ENCODE results near the gene CTRL. TPM values are rescaled to one million over a fixed set of nuclear protein-coding genes. Genes with fewer than 3 reads are reported as not detected.

The CTRL gene
- total RNA-seq, 2 donors from 2014 or later, result 0.54 to 2.5 TPM

DNA sequence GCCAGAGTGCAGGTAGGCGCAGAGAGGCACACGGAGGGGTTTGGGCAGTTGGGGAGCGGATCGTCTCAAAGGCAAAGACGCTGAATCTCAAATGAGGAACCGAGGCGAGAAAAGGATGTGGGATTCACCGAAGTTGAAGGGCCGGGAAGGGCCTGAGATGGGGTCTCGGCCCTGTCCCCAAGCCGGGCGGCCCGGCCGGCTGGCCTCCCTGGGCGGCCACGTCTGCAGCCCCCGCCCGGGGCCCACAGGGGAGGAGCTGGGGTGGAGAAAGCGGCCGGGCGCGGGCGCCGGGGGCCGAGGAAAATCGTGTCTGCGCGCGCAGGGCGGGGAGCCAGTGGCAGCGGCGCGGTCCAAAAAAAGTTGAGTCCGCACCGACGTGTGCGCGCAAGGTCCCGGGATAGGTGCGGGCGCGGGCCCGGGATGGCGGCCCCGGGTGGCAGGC, 36.3 kb upstream of the CTRL start:
- no peaks in the 10 kb centered on the region for H3K9me3 ChIP-seq
- H3K4me3 ChIP-seq, result peak overlapping the region; percentile 84
- H3K4me1 ChIP-seq (ENCODE audit: control insufficient read depth in 1 of 2, low read depth in 2 of 2), result peaks cover 26 to 47% of the 10 kb centered on the region in 2 donors
- H3K27ac ChIP-seq, result peak overlapping the region; percentile 94 to 96
- H3K27me3 ChIP-seq (replicated peaks; ENCODE audit: insufficient read depth), result no peaks in the 10 kb centered on the region
- TF ChIP-seq, protein P1, sequence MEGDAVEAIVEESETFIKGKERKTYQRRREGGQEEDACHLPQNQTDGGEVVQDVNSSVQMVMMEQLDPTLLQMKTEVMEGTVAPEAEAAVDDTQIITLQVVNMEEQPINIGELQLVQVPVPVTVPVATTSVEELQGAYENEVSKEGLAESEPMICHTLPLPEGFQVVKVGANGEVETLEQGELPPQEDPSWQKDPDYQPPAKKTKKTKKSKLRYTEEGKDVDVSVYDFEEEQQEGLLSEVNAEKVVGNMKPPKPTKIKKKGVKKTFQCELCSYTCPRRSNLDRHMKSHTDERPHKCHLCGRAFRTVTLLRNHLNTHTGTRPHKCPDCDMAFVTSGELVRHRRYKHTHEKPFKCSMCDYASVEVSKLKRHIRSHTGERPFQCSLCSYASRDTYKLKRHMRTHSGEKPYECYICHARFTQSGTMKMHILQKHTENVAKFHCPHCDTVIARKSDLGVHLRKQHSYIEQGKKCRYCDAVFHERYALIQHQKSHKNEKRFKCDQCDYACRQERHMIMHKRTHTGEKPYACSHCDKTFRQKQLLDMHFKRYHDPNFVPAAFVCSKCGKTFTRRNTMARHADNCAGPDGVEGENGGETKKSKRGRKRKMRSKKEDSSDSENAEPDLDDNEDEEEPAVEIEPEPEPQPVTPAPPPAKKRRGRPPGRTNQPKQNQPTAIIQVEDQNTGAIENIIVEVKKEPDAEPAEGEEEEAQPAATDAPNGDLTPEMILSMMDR (IDR thresholded peaks at IDR 0.05), result no peak
- H3K36me3 ChIP-seq, result peaks cover 5% of the 10 kb centered on the region
- DNase-seq (ENCODE audit: low spot score) (no peak), ATAC-seq (ENCODE audit: insufficient number of reproducible peaks, low FRiP score, low read depth) (peak; percentile 28)

DNA sequence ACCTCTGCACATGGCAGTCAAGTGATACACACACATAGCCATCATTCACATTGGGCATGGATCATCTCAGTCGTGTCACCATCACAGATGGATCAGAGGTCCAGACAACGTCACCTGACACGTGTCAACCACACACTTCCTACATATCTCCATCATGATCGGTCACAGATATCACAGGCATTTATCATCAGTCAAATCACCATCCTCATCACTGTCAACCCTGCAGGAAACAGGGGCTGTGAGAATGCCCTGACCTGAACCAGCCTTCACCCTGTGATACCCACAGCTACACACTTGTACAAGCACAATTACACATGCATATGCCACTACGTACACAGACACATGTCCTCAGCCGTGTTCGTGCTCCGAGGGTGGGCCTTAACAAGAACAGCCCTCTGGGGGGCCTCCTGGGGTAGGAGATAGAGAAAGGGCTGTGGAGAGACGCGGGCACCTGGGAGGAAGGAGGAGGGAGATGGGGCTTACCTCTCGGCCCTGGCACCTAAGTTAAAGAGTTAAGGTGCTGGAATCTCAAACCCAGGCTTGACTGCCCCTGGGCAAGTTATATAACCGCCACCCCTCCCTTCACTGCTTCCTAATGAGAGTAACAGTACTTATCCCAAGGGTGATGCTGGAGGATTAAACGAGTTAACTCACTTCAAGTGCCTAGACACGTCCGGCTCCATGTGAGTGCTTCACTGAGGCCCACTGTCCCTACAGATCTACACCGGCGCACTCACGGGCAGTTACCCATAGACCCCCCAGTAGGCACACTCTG, 35.7 kb upstream of the CTRL start:
- DNase-seq (ENCODE audit: low spot score), result no peak
- Histone ChIP-seq H3K4me1 (ENCODE audit: control insufficient read depth in 1 of 2, low read depth in 2 of 2) (peaks cover 26 to 52% of the 10 kb centered on the region in 2 donors), H3K27ac (peak overlapping the region; percentile 94 to 96), H3K9me3 (no peaks in the 10 kb centered on the region), H3K4me3 (peak overlapping the region; percentile 84), H3K36me3 (peaks cover 11% of the 10 kb centered on the region), H3K27me3 (replicated peaks; ENCODE audit: insufficient read depth) (no peaks in the 10 kb centered on the region)
- ATAC-seq (ENCODE audit: insufficient number of reproducible peaks, low FRiP score, low read depth), result no peak
- TF ChIP-seq, protein P1 (IDR thresholded peaks at IDR 0.05), result no peak

GRCh38 chr16:67966549-67967182, 35.0 kb upstream of the CTRL start:
- TF ChIP-seq, protein P1 (IDR thresholded peaks at IDR 0.05), result no peak
- Histone ChIP-seq H3K27ac (peak overlapping the region; percentile 94 to 96), H3K4me3 (peak overlapping the region; percentile 84), H3K36me3 (peaks cover 18% of the 10 kb centered on the region), H3K27me3 (replicated peaks; ENCODE audit: insufficient read depth) (no peaks in the 10 kb centered on the region), H3K4me1 (ENCODE audit: control insufficient read depth in 1 of 2, low read depth in 2 of 2) (peaks cover 26 to 59% of the 10 kb centered on the region in 2 donors), H3K9me3 (no peaks in the 10 kb centered on the region)
- ATAC-seq (ENCODE audit: insufficient number of reproducible peaks, low FRiP score, low read depth) (no peak), DNase-seq (ENCODE audit: low spot score) (no peak)

- no peaks in the 10 kb centered on the region for H3K27me3 ChIP-seq (replicated peaks; ENCODE audit: insufficient read depth)
- peak overlapping the region; percentile 94 to 96 for H3K27ac ChIP-seq
- peaks cover 26 to 61% of the 10 kb centered on the region in 2 donors for H3K4me1 ChIP-seq (ENCODE audit: control insufficient read depth in 1 of 2, low read depth in 2 of 2)
- H3K9me3 ChIP-seq, result no peaks in the 10 kb centered on the region
- TF ChIP-seq, protein P1 (IDR thresholded peaks at IDR 0.05), result no peak
- no peak for ATAC-seq (ENCODE audit: insufficient number of reproducible peaks, low FRiP score, low read depth)
- H3K36me3 ChIP-seq, result peaks cover 25% of the 10 kb centered on the region
- peak overlapping the region; percentile 84 for H3K4me3 ChIP-seq
- DNase-seq (ENCODE audit: low spot score), result no peak
Measured at GRCh38 chr16:67965668-67966548, 34.2 kb upstream of the CTRL start.

Measured in thoracic aorta (tissue), 2 donors.